ENCODE results near the gene PITPNC1.

DNA sequence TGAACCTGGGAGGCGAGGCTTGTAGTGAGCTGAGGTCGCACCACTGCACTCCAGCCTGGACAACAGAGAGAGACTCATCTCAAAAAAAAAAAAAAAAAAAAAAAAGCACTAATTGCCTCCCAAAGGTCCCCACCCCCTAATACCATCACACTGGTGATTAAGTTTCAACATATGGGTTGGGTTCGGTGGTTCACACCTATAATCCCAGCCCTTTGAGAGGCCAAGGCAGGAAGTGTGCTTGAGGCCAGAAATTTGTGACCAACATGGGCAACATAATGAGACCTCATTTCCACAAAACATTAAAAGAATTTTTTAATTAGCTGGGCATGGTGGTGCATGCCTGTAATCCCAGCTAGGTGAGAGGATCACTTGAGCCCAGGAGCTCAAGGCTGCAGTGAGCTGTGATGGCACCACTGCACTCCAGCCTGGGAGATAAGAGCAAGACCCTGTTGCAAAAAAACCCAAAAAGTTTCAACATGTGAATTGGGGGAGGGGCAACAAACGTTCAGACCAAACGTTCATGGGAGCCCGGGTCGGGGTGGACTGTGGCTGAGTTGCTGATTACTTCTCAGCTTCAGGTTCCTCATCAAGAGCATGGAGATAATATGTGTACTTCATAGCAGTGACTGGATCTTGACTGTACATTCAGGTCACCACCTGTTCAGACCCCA lies 278.5 kb downstream of the PITPNC1 start:
- TF ChIP-seq, protein P1, sequence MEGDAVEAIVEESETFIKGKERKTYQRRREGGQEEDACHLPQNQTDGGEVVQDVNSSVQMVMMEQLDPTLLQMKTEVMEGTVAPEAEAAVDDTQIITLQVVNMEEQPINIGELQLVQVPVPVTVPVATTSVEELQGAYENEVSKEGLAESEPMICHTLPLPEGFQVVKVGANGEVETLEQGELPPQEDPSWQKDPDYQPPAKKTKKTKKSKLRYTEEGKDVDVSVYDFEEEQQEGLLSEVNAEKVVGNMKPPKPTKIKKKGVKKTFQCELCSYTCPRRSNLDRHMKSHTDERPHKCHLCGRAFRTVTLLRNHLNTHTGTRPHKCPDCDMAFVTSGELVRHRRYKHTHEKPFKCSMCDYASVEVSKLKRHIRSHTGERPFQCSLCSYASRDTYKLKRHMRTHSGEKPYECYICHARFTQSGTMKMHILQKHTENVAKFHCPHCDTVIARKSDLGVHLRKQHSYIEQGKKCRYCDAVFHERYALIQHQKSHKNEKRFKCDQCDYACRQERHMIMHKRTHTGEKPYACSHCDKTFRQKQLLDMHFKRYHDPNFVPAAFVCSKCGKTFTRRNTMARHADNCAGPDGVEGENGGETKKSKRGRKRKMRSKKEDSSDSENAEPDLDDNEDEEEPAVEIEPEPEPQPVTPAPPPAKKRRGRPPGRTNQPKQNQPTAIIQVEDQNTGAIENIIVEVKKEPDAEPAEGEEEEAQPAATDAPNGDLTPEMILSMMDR (IDR thresholded peaks at IDR 0.05) = no peak
- TF ChIP-seq POLR2AphosphoS5 (IDR thresholded peaks at IDR 0.05) (no peak), EP300 (IDR thresholded peaks at IDR 0.05) (no peak)

All from suprapubic skin (tissue), 4 donors.